GM10266 (cell line): ENCODE data around the gene UNC119B.

Experiments
- DNase-seq: peaks from one replicate; pipeline ENCODE4 v3.0.0; 2012; ENCODE audit errors: extremely low spot score
- TF ChIP-seq, protein P1 (sequence below): IDR thresholded peaks from 2 replicates; pipeline ENCODE4 v1.5.1; 2012; ENCODE audit warnings: mild to moderate bottlenecking, low read depth; ENCODE audit not compliant: control insufficient read depth, insufficient read depth; ENCODE audit errors: missing control alignments

The UNC119B gene

GRCh38 chr12:120735181-120735580, 24.9 kb downstream of the UNC119B start:
- no peak for DNase-seq
- TF ChIP-seq, protein P1, sequence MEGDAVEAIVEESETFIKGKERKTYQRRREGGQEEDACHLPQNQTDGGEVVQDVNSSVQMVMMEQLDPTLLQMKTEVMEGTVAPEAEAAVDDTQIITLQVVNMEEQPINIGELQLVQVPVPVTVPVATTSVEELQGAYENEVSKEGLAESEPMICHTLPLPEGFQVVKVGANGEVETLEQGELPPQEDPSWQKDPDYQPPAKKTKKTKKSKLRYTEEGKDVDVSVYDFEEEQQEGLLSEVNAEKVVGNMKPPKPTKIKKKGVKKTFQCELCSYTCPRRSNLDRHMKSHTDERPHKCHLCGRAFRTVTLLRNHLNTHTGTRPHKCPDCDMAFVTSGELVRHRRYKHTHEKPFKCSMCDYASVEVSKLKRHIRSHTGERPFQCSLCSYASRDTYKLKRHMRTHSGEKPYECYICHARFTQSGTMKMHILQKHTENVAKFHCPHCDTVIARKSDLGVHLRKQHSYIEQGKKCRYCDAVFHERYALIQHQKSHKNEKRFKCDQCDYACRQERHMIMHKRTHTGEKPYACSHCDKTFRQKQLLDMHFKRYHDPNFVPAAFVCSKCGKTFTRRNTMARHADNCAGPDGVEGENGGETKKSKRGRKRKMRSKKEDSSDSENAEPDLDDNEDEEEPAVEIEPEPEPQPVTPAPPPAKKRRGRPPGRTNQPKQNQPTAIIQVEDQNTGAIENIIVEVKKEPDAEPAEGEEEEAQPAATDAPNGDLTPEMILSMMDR = no peak

GRCh38 chr12:120736404-120737331, 26.4 kb downstream of the UNC119B start:
- TF ChIP-seq, protein P1 = no peak
- DNase-seq = no peak

DNA sequence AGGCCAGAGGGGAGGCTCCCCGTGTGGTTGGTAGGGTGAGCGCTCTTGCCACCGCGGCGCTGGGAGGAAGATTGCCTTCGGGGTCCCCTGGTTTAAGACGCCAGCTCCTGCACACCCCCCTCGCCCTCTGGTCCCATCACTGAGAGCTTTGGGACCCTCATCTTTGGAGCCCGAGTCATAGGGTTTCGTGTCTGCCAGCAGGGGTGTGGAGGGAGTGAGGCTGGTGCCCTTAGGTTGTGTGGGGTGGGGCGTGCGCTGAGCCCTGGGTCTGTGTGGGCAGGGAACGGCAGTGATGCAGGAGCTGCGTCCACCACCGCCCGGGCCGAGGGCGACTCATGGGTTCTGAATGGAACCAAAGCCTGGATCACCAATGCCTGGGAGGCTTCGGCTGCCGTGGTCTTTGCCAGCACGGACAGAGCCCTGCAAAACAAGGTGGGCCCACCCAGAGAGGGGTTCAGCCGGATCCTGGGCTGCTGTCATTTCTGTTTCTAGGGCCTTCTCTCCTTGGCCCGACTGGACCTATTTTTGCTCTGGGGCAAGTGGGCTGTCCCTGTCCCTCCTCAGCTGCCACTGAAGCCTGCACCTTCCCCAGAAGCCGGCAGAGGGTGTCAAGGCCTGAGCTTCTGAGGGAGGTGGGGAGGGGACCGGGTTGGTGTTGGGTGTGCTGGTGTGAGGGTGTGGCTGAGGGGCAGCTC, 27.4 kb downstream of the UNC119B start:
- peak; percentile 49 for DNase-seq
- TF ChIP-seq, protein P1 = peak; percentile 5

- no peak for DNase-seq
- TF ChIP-seq, protein P1 = no peak
Observed at GRCh38 chr12:120738252-120739030, 28.2 kb downstream of the UNC119B start.

DNA sequence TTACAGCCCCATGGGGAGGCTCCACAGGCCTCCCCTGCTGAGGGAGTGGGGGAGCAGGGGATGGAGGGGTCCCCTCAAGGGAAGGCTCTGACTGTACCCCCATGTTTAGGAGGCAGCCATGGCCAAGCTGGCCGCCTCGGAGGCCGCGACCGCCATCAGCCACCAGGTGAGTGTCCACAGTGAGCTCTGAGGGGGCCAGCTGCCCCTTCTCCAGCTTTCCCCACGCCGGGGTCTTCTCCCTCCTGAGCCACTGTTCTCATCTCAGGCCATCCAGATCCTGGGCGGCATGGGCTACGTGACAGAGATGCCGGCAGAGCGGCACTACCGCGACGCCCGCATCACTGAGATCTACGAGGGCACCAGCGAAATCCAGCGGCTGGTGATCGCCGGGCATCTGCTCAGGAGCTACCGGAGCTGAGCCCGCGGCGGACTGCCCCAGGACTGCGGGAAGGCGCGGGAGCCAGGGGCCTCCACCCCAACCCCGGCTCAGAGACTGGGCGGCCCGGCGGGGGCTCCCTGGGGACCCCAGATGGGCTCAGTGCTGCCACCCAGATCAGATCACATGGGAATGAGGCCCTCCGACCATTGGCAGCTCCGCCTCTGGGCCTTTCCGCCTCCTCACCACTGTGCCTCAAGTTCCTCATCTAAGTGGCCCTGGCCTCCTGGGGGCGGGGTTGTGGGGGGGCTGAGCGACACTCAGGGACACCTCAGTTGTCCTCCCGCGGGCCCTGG, 28.9 kb downstream of the UNC119B start:
- TF ChIP-seq, protein P1 = no peak
- DNase-seq = peak; percentile 35

GRCh38 chr12:120739821-120740613, 29.8 kb downstream of the UNC119B start:
- DNase-seq = peak; percentile 23
- TF ChIP-seq, protein P1 = no peak
